ENCODE results near the gene NRXN3. TPM values are rescaled to one million over a fixed set of nuclear protein-coding genes. Genes with fewer than 3 reads are reported as not detected.

The NRXN3 gene
- total RNA-seq, 1 experiment from 2014 or later: 0.02 TPM

DNA sequence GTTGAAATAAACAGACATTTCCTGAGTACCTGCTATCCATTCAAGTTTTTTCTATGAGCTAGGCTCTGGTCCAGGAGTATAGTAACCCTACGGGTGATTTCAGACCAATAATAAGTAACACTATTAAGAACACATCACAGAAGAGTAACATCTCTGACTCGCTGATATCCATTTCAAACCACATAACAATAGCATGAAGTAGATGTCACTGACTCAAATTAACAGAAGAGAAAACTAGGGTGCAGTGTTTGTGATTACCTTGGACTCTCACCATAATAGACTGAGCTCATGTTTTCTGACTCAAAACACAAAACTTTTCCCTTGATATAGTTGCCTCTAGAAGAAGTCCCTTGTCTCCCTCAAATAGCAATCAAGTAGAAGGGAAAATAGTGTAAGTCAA lies 1618.2 kb downstream of the NRXN3 start:
- H3K27me3 ChIP-seq: no peaks in the 10 kb centered on the region
- no peak for DNase-seq
- no peaks in the 10 kb centered on the region for H3K4me1 ChIP-seq
- H3K4me3 ChIP-seq: no peak overlapping the region
- H3K36me3 ChIP-seq: no peaks in the 10 kb centered on the region
- H3K9me3 ChIP-seq (replicated peaks): no peaks in the 10 kb centered on the region
- H3K27ac ChIP-seq: no peak overlapping the region

- no peak overlapping the region for H3K27ac ChIP-seq
- H3K27me3 ChIP-seq: no peaks in the 10 kb centered on the region
- H3K9me3 ChIP-seq (replicated peaks): no peaks in the 10 kb centered on the region
- H3K36me3 ChIP-seq: no peaks in the 10 kb centered on the region
- no peaks in the 10 kb centered on the region for H3K4me1 ChIP-seq
- DNase-seq: no peak
- H3K4me3 ChIP-seq: no peak overlapping the region
Observed at GRCh38 chr14:79791055-79791732, 1621.0 kb downstream of the NRXN3 start.

DNA sequence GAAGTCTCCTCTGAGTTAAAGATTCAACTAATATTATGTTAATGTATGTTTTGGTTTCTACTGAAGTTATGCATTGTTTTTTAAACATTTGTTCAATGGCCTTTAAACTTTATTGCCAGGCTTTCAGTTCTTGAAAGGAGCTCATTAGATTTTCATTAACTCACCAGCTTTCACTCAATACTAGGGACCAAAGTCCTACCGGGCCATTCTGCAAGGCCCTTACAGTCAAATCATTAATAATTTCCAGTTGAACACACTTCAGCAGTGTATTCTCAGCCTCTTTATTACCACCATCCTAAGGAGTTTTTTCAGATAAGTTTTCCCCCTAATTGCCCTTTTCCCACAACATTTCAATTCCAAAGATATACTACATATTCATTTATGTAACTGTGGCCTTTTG lies 1631.9 kb downstream of the NRXN3 start:
- Histone ChIP-seq H3K27ac (no peak overlapping the region), H3K27me3 (no peaks in the 10 kb centered on the region), H3K36me3 (no peaks in the 10 kb centered on the region), H3K4me1 (no peaks in the 10 kb centered on the region), H3K4me3 (no peak overlapping the region), H3K9me3 (replicated peaks) (no peaks in the 10 kb centered on the region)
- DNase-seq: no peak

DNA sequence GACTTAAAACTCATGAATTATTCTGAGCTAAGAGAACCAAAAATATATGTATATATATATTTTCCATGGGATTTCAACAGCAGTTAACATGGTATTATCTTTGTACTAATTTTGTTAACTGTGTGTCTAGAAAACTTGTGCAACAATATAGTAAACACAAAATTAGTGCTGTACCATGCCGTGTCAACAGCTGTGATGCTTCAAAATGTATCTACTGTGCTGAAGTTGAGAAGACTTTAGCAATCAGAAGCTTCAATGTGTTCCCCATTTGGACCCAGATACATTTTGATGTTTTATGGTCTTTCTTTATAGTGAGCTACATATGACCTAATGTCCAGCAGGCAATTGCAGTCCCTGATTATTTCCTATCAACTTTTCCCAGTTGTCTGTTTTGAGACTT lies 1635.5 kb downstream of the NRXN3 start:
- Histone ChIP-seq H3K36me3 (no peaks in the 10 kb centered on the region), H3K4me1 (no peaks in the 10 kb centered on the region), H3K27me3 (no peaks in the 10 kb centered on the region), H3K9me3 (replicated peaks) (no peaks in the 10 kb centered on the region), H3K27ac (no peak overlapping the region), H3K4me3 (no peak overlapping the region)
- no peak for DNase-seq

- H3K36me3 ChIP-seq: no peaks in the 10 kb centered on the region
- H3K27ac ChIP-seq: no peak overlapping the region
- DNase-seq: peak in 1 of 2 experiments; percentile 4
- H3K4me1 ChIP-seq: no peaks in the 10 kb centered on the region
- no peaks in the 10 kb centered on the region for H3K9me3 ChIP-seq (replicated peaks)
- no peak overlapping the region for H3K4me3 ChIP-seq
- H3K27me3 ChIP-seq: no peaks in the 10 kb centered on the region
Observed at GRCh38 chr14:79809849-79810612, 1639.9 kb downstream of the NRXN3 start.

GRCh38 chr14:79820866-79821535 lies 1650.8 kb downstream of the NRXN3 start:
- Histone ChIP-seq H3K4me1 (0 out of 2 replicates have a peak, but pooled peaks cover 5% of the 10 kb centered on the region), H3K27me3 (no peaks in the 10 kb centered on the region), H3K27ac (no peak overlapping the region), H3K36me3 (no peaks in the 10 kb centered on the region), H3K4me3 (no peak overlapping the region), H3K9me3 (replicated peaks) (no peaks in the 10 kb centered on the region)
- no peak for DNase-seq

DNA sequence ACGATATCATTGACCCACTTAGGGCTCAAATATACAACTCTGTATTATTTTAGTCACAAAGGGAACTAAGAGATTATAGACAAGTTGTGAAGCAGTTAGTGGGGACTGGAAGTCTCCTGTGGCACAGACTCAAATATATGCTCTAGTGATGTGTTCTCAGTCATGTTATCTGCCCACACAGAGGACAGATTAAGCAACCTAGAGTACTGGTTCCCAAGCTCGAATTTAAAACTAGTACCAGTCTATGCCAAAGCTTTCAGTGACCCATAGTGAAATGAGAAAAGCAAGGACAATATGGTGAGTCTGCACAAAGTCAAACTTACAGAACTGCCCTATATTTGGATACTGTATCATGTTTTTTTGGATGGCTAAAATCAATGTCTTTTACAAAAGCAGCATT lies 1651.9 kb downstream of the NRXN3 start:
- Histone ChIP-seq H3K27me3 (no peaks in the 10 kb centered on the region), H3K27ac (no peak overlapping the region), H3K4me3 (no peak overlapping the region), H3K4me1 (0 out of 2 replicates have a peak, but pooled peaks cover 5% of the 10 kb centered on the region), H3K9me3 (replicated peaks) (no peaks in the 10 kb centered on the region), H3K36me3 (no peaks in the 10 kb centered on the region)
- no peak for DNase-seq

DNA sequence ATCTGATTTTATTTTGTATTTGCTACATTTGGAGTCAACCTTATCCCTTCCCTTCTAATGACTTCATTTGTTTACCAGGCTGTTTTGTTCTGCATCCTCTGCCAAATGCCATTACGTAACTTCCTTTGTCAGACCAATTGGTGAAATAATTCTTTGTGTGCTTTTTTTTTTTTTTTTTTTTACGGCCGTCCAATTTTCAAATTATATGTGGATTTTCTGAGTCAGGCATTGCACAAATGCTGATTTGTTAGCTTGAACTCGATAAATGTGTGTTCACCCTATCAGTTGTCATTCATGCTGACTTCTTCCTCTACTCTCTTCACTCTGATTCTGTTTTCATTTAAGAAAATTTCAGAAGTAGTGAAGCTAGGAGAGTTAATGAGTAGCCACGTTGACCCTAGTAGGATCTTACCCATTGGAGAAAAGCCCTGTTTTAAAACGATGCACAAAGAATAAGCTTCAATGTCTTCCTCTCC lies 1654.9 kb downstream of the NRXN3 start:
- H3K36me3 ChIP-seq: no peaks in the 10 kb centered on the region
- H3K9me3 ChIP-seq (replicated peaks): no peaks in the 10 kb centered on the region
- DNase-seq: peak in 1 of 2 experiments; percentile 1
- no peak overlapping the region for H3K4me3 ChIP-seq
- H3K27me3 ChIP-seq: no peaks in the 10 kb centered on the region
- no peak overlapping the region for H3K27ac ChIP-seq
- 0 out of 2 replicates have a peak, but pooled peaks cover 5% of the 10 kb centered on the region for H3K4me1 ChIP-seq

DNA sequence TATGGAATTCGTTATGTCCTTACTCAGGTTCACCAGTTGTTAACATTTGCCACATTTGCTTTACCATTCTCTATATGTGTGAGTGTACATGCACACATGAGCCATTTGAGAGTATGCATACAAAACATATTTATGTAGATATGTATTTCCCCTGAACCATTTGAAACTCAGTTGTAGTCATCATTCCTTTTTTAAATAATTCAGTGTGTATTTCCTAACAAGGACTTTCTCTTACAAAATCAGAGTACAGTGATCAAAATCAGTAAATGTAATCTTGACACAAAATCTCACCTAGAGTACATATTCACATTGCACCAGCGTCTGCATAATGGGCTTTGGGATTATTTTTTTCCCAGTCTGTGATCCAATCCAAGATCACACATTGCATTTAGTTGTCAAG lies 1656.2 kb downstream of the NRXN3 start:
- Histone ChIP-seq H3K4me1 (0 out of 2 replicates have a peak, but pooled peaks cover 5% of the 10 kb centered on the region), H3K27ac (no peak overlapping the region), H3K4me3 (no peak overlapping the region), H3K9me3 (replicated peaks) (no peaks in the 10 kb centered on the region), H3K36me3 (no peaks in the 10 kb centered on the region), H3K27me3 (no peaks in the 10 kb centered on the region)
- no peak for DNase-seq

GRCh38 chr14:79829405-79830166 lies 1659.4 kb downstream of the NRXN3 start:
- Histone ChIP-seq H3K4me3 (no peak overlapping the region), H3K4me1 (no peaks in the 10 kb centered on the region), H3K36me3 (no peaks in the 10 kb centered on the region), H3K9me3 (replicated peaks) (no peaks in the 10 kb centered on the region), H3K27me3 (no peaks in the 10 kb centered on the region), H3K27ac (no peak overlapping the region)
- DNase-seq: no peak

GRCh38 chr14:79831195-79831892 lies 1661.2 kb downstream of the NRXN3 start:
- Histone ChIP-seq H3K27ac (no peak overlapping the region), H3K9me3 (replicated peaks) (no peaks in the 10 kb centered on the region), H3K36me3 (no peaks in the 10 kb centered on the region), H3K27me3 (no peaks in the 10 kb centered on the region), H3K4me1 (no peaks in the 10 kb centered on the region), H3K4me3 (no peak overlapping the region)
- no peak for DNase-seq

GRCh38 chr14:79833781-79834180 lies 1663.6 kb downstream of the NRXN3 start:
- Histone ChIP-seq H3K36me3 (no peaks in the 10 kb centered on the region), H3K27ac (no peak overlapping the region), H3K27me3 (no peaks in the 10 kb centered on the region), H3K9me3 (replicated peaks) (no peaks in the 10 kb centered on the region), H3K4me3 (no peak overlapping the region), H3K4me1 (no peaks in the 10 kb centered on the region)
- no peak for DNase-seq

GRCh38 chr14:79834868-79835267 lies 1664.7 kb downstream of the NRXN3 start:
- Histone ChIP-seq H3K4me3 (no peak overlapping the region), H3K27me3 (no peaks in the 10 kb centered on the region), H3K36me3 (no peaks in the 10 kb centered on the region), H3K27ac (no peak overlapping the region), H3K4me1 (no peaks in the 10 kb centered on the region), H3K9me3 (replicated peaks) (no peaks in the 10 kb centered on the region)
- no peak for DNase-seq

GRCh38 chr14:79836577-79836976 lies 1666.4 kb downstream of the NRXN3 start:
- H3K9me3 ChIP-seq (replicated peaks): no peaks in the 10 kb centered on the region
- no peak for DNase-seq

More at GRCh38 chr14:79836577-79836976, 1666.4 kb downstream of the NRXN3 start:
- H3K4me1 ChIP-seq: no peaks in the 10 kb centered on the region
- no peaks in the 10 kb centered on the region for H3K36me3 ChIP-seq
- H3K27ac ChIP-seq: no peak overlapping the region
- H3K27me3 ChIP-seq: no peaks in the 10 kb centered on the region
- no peak overlapping the region for H3K4me3 ChIP-seq

Data from SJCRH30 (cell line).